Peyer's patch (tissue), 4 donors: ENCODE results near the gene STK32B. TPM values are rescaled to one million over a fixed set of nuclear protein-coding genes. Genes with fewer than 3 reads are reported as not detected.

Source experiments
- DNase-seq, 3 donors: peaks; one replicate each; pipeline ENCODE4 v3.0.0-alpha.2; 2017 to 2019
- H3K27ac ChIP-seq, 4 donors: fragments of 200-600 bp; sonication (generic); one replicate each; pipeline ENCODE4 v1.5.1; 2016 to 2019
- H3K27me3 ChIP-seq, 2 donors: fragments of 200-600 bp; sonication (generic); one replicate each; pipeline ENCODE4 v1.5.1; 2019
- H3K36me3 ChIP-seq, 3 donors: fragments of 200-600 bp; sonication (generic); one replicate each; pipeline ENCODE4 v1.5.1; 2016 to 2019
- H3K4me1 ChIP-seq, 4 donors: fragments of 200-600 bp; sonication (generic); one replicate each; pipeline ENCODE4 v1.5.1; 2016 to 2019
- H3K4me3 ChIP-seq, 4 donors: fragments of 200-600 bp; sonication (generic); 1 replicate in 3 of 4; 2 replicates in 1 of 4; pipeline ENCODE4 v1.5.1; 2016 to 2019; ENCODE audit warnings: mild to moderate bottlenecking in 1 of 4
- H3K9me3 ChIP-seq, 4 donors: fragments of 200-600 bp; sonication (generic); one replicate each; pipeline ENCODE4 v1.5.1; 2016 to 2019; ENCODE audit warnings: mild to moderate bottlenecking in 1 of 4
- CTCF ChIP-seq, 6 experiments: fragments of 450-650 bp in 4 of 6; fragments of 200-600 bp in 2 of 6; sonication (generic) in 1 of 6; IDR thresholded peaks; one replicate each; pipeline ENCODE4 v1.5.1; 2017 to 2019; ENCODE audit warnings: antibody characterized with exemption in 6 of 6, mild to moderate bottlenecking in 3 of 6, moderate library complexity in 1 of 6
- POLR2A ChIP-seq, 2 donors: fragments of 450-650 bp; IDR thresholded peaks; one replicate each; pipeline ENCODE4 v1.5.1; 2017; ENCODE audit warnings: antibody characterized with exemption in 2 of 2, mild to moderate bottlenecking in 2 of 2, moderate library complexity in 2 of 2
- total RNA-seq, 4 donors: library from RNA; depleted of rRNA; stranded (reverse); fragments of >200 nt; gene quantifications; one replicate each; pipeline ENCODE4 v1.1.0, GENCODE V29; 2016

Gene STK32B
- total RNA-seq, 4 donors from 2014 or later, result 0.35 to 3.3 (median 1.3) TPM

GRCh38 chr4:5459236-5459635 lies 408.0 kb downstream of the STK32B start:
- Histone ChIP-seq H3K36me3 (no peaks in the 10 kb centered on the region), H3K9me3 (no peaks in the 10 kb centered on the region), H3K4me1 (no peaks in the 10 kb centered on the region), H3K27me3 (no peaks in the 10 kb centered on the region), H3K27ac (no peak overlapping the region), H3K4me3 (no peak overlapping the region)
- TF ChIP-seq CTCF (IDR thresholded peaks at IDR 0.05), result no peak
- TF ChIP-seq POLR2A (IDR thresholded peaks at IDR 0.05), result no peak
- DNase-seq, result peak in 1 of 3 donors; percentile 32

- no peaks in the 10 kb centered on the region for H3K36me3 ChIP-seq
- H3K9me3 ChIP-seq, result no peaks in the 10 kb centered on the region
- H3K4me3 ChIP-seq, result no peak overlapping the region
- TF ChIP-seq POLR2A (IDR thresholded peaks at IDR 0.05), result no peak
- peak in 4 of 6 experiments; percentile 16 to 30 (median 27) for TF ChIP-seq CTCF (IDR thresholded peaks at IDR 0.05)
- H3K4me1 ChIP-seq, result no peaks in the 10 kb centered on the region
- H3K27me3 ChIP-seq, result no peaks in the 10 kb centered on the region
- DNase-seq, result no peak
- H3K27ac ChIP-seq, result no peak overlapping the region
These were observed 409.0 kb downstream of the STK32B start for GRCh38 chr4:5460106-5460801.

- TF ChIP-seq POLR2A (IDR thresholded peaks at IDR 0.05) (no peak), CTCF (IDR thresholded peaks at IDR 0.05) (no peak)
- H3K36me3 ChIP-seq, result no peaks in the 10 kb centered on the region
- DNase-seq, result no peak
- H3K4me3 ChIP-seq, result no peak overlapping the region
- H3K4me1 ChIP-seq, result no peaks in the 10 kb centered on the region
- no peak overlapping the region for H3K27ac ChIP-seq
- H3K9me3 ChIP-seq, result no peaks in the 10 kb centered on the region
- no peaks in the 10 kb centered on the region for H3K27me3 ChIP-seq
These were observed 410.2 kb downstream of the STK32B start for GRCh38 chr4:5461477-5461876.

- DNase-seq, result no peak
- no peak overlapping the region for H3K4me3 ChIP-seq
- no peaks in the 10 kb centered on the region for H3K9me3 ChIP-seq
- no peaks in the 10 kb centered on the region for H3K27me3 ChIP-seq
- H3K27ac ChIP-seq, result no peak overlapping the region
- no peak for TF ChIP-seq CTCF (IDR thresholded peaks at IDR 0.05)
- no peak for TF ChIP-seq POLR2A (IDR thresholded peaks at IDR 0.05)
- no peaks in the 10 kb centered on the region for H3K36me3 ChIP-seq
- H3K4me1 ChIP-seq, result no peaks in the 10 kb centered on the region
These were observed 411.1 kb downstream of the STK32B start for GRCh38 chr4:5462254-5462835.

- DNase-seq, result no peak
- H3K4me3 ChIP-seq, result no peak overlapping the region
- TF ChIP-seq POLR2A (IDR thresholded peaks at IDR 0.05), result no peak
- TF ChIP-seq CTCF (IDR thresholded peaks at IDR 0.05), result no peak
- no peaks in the 10 kb centered on the region for H3K36me3 ChIP-seq
- no peak overlapping the region for H3K27ac ChIP-seq
- no peaks in the 10 kb centered on the region for H3K27me3 ChIP-seq
- no peaks in the 10 kb centered on the region for H3K4me1 ChIP-seq
- no peaks in the 10 kb centered on the region for H3K9me3 ChIP-seq
These were observed 411.6 kb downstream of the STK32B start for GRCh38 chr4:5462896-5463295.
